IMR-90 (cell line): ENCODE results near the gene LYPD6. TPM values are rescaled to one million over a fixed set of nuclear protein-coding genes. Genes with fewer than 3 reads are reported as not detected.

Source experiments
- ATAC-seq: fragments of 200-7000 bp; cut with Tn5 transposase; 2 replicates; pipeline ENCODE4 v1.9.1; 2020; ENCODE audit warnings: low read depth, mild to moderate bottlenecking, moderate library complexity
- BruUV-seq: library from RNA; stranded (reverse); fragments of 400-500 nt; replicated peaks from 2 replicates; lab custom pipeline; 2021; lab: Mats Ljungman, UMichigan
- CTCF ChIA-PET: fragments of 300-600 bp; formaldehyde crosslinking; extraction: SDS; loops from one replicate; lab custom pipeline; 2021; ENCODE audit warnings: antibody characterized with exemption; lab: Yijun Ruan, JAX
- POLR2A ChIA-PET: fragments of 300-600 bp; sonication (Branson Sonifier 250); formaldehyde crosslinking; loops from one replicate; lab custom pipeline; 2022; ENCODE audit warnings: antibody characterized with exemption; ENCODE audit not compliant: unreplicated experiment; lab: Charles Lee
- DNase-seq: peaks from one replicate; pipeline ENCODE4 v3.0.0; 2013
- H2AFZ ChIP-seq: replicated peaks from 2 replicates; pipeline ENCODE3; 2013; ENCODE audit warnings: low read length, mild to moderate bottlenecking; ENCODE audit not compliant: poor library complexity
- H2AK5ac ChIP-seq: 2 replicates; pipeline ENCODE4 v1.6.1; 2013; ENCODE audit warnings: low read depth, low read length, inconsistent platforms
- H2AK9ac ChIP-seq: replicated peaks from 2 replicates; pipeline ENCODE3; 2013; ENCODE audit warnings: mild to moderate bottlenecking, low read depth, low read length, moderate library complexity; ENCODE audit not compliant: poor library complexity
- H2BK120ac ChIP-seq: 2 replicates; pipeline ENCODE4 v1.6.1; 2013; ENCODE audit warnings: low read depth, low read length, inconsistent platforms
- H2BK15ac ChIP-seq: 3 replicates; pipeline ENCODE4 v1.6.1; 2013; ENCODE audit warnings: low read depth, low read length, inconsistent platforms
- H2BK20ac ChIP-seq: 2 replicates; pipeline ENCODE4 v1.6.1; 2013; ENCODE audit warnings: low read depth, mild to moderate bottlenecking, inconsistent platforms, low read length, moderate library complexity
- H2BK5ac ChIP-seq: 2 replicates; pipeline ENCODE4 v1.6.1; 2013; ENCODE audit warnings: mild to moderate bottlenecking, low read depth, low read length, inconsistent platforms; ENCODE audit not compliant: poor library complexity, severe bottlenecking
- H3K14ac ChIP-seq: replicated peaks from 2 replicates; pipeline ENCODE4 v1.6.1; 2013; ENCODE audit warnings: low read depth, low read length, inconsistent platforms
- H3K18ac ChIP-seq: 2 replicates; pipeline ENCODE4 v1.6.1; 2013; ENCODE audit warnings: low read depth, low read length, control low read depth
- H3K23ac ChIP-seq: 2 replicates; pipeline ENCODE4 v1.6.1; 2013; ENCODE audit warnings: low read depth, low read length, inconsistent platforms
- H3K27ac ChIP-seq: 2 replicates; pipeline ENCODE4 v1.5.1; 2013; ENCODE audit warnings: mild to moderate bottlenecking, control low read depth, low read length; ENCODE audit not compliant: insufficient read depth
- H3K27me3 ChIP-seq: 2 replicates; pipeline ENCODE4 v1.6.1; 2013; ENCODE audit warnings: low read length; ENCODE audit not compliant: control insufficient read depth, insufficient read depth
- H3K36me3 ChIP-seq: 2 replicates; pipeline ENCODE4 v1.6.1; 2013; ENCODE audit warnings: low read length, mixed read lengths; ENCODE audit not compliant: control insufficient read depth, insufficient read depth
- H3K4ac ChIP-seq: 2 replicates; pipeline ENCODE4 v1.6.1; 2013; ENCODE audit warnings: low read depth, low read length, inconsistent platforms
- H3K4me1 ChIP-seq: 2 replicates; pipeline ENCODE4 v1.6.1; 2013; ENCODE audit warnings: low read length, mixed read lengths; ENCODE audit not compliant: control insufficient read depth, insufficient read depth
- H3K4me2 ChIP-seq: 2 replicates; pipeline ENCODE4 v1.6.1; 2013; ENCODE audit warnings: low read depth, mild to moderate bottlenecking, control low read depth, low read length, moderate library complexity
- H3K4me3 ChIP-seq: 2 replicates; pipeline ENCODE4 v1.5.1; 2013; ENCODE audit warnings: low read depth, mild to moderate bottlenecking, control low read depth, low read length, moderate library complexity; ENCODE audit not compliant: insufficient read depth
- H3K56ac ChIP-seq: 2 replicates; pipeline ENCODE4 v1.6.1; 2013; ENCODE audit warnings: low read length, inconsistent platforms; ENCODE audit not compliant: insufficient read depth; ENCODE audit errors: extremely low read depth
- H3K79me1 ChIP-seq, 2 experiments: 2 replicates each; pipeline ENCODE4 v1.6.1; 2013; ENCODE audit warnings: low read length in 2 of 2, inconsistent platforms in 1 of 2, low read depth in 1 of 2
- H3K9ac ChIP-seq: 2 replicates; pipeline ENCODE4 v1.6.1; 2013; ENCODE audit warnings: low read depth, low read length, control low read depth
- H3K9me1 ChIP-seq: 2 replicates; pipeline ENCODE4 v1.6.1; 2013; ENCODE audit warnings: low read length, inconsistent platforms; ENCODE audit not compliant: insufficient read depth
- H3K9me3 ChIP-seq: 2 replicates; pipeline ENCODE4 v1.6.1; 2013; ENCODE audit warnings: low read length; ENCODE audit not compliant: control insufficient read depth, insufficient read depth
- H4K20me1 ChIP-seq: 2 replicates; pipeline ENCODE4 v1.6.1; 2013; ENCODE audit warnings: low read length, inconsistent platforms; ENCODE audit not compliant: insufficient read depth
- H4K5ac ChIP-seq: 2 replicates; pipeline ENCODE4 v1.6.1; 2013; ENCODE audit warnings: mild to moderate bottlenecking, low read depth, low read length, control low read depth
- H4K8ac ChIP-seq, 2 experiments: 2 replicates each; pipeline ENCODE4 v1.6.1; 2013; ENCODE audit warnings: low read depth in 2 of 2, low read length in 2 of 2, control low read depth in 1 of 2, inconsistent platforms in 1 of 2
- H4K91ac ChIP-seq: 2 replicates; pipeline ENCODE4 v1.6.1; 2013; ENCODE audit warnings: low read depth, low read length, inconsistent platforms; ENCODE audit not compliant: insufficient read depth
- CEBPB ChIP-seq: IDR thresholded peaks from 2 replicates; pipeline ENCODE4 v1.6.1; 2012; ENCODE audit warnings: low read depth, low read length, improper control_type of control experiment
- CHD1 ChIP-seq: IDR thresholded peaks from 2 replicates; pipeline ENCODE4 v1.6.1; 2012; ENCODE audit warnings: low read depth, low read length, improper control_type of control experiment
- CTCF ChIP-seq: conservative IDR thresholded peaks from 2 replicates; pipeline ENCODE4 v1.5.1; 2012; ENCODE audit warnings: mild to moderate bottlenecking, low read depth, low read length, improper control_type of control experiment
- FOS ChIP-seq: fragments of 150-350 bp; IDR thresholded peaks from 2 replicates; pipeline ENCODE4 v1.6.1; 2016; ENCODE audit warnings: low read depth, low read length
- MAFK ChIP-seq: IDR thresholded peaks from 2 replicates; pipeline ENCODE4 v1.6.1; 2012; ENCODE audit warnings: low read depth, low read length, improper control_type of control experiment
- RAD21 ChIP-seq: IDR thresholded peaks from 2 replicates; pipeline ENCODE4 v1.6.1; 2012; ENCODE audit warnings: low read length, improper control_type of control experiment
- RCOR1 ChIP-seq: IDR thresholded peaks from 2 replicates; pipeline ENCODE4 v1.6.1; 2012; ENCODE audit warnings: mild to moderate bottlenecking, low read length, improper control_type of control experiment; ENCODE audit not compliant: insufficient replicate concordance
- RFX5 ChIP-seq: IDR thresholded peaks from 2 replicates; pipeline ENCODE4 v1.8.0; 2012; ENCODE audit warnings: low read depth, mild to moderate bottlenecking, low read length, moderate library complexity
- SMC3 ChIP-seq: fragments of 150-350 bp; IDR thresholded peaks from 2 replicates; pipeline ENCODE4 v1.6.1; 2016; ENCODE audit warnings: low read depth, mild to moderate bottlenecking, antibody characterized with exemption, low read length, moderate library complexity
- USF2 ChIP-seq: fragments of 150-350 bp; IDR thresholded peaks from 2 replicates; pipeline ENCODE4 v1.6.1; 2017; ENCODE audit warnings: mild to moderate bottlenecking, antibody characterized with exemption, low read length, low read depth
- WGBS, 2 experiments: methylation state at CpG; one replicate each; pipeline versions ENCODE4 v1.1.5 to v1.1.7; 2013; ENCODE audit warnings: missing lambda C conversion rate in 2 of 2; ENCODE audit not compliant: insufficient read length in 1 of 2; ENCODE audit errors: extremely low coverage in 2 of 2; 5-methylcytosine and 5-hydroxymethylcytosine counted together
- dilution Hi-C: fragments of 300-500 bp; cut with HindIII; formaldehyde crosslinking; loops from one replicate; pipeline ENCODE4 v1.14.3; 2018; ENCODE audit warnings: low sequenced_read_pairs; ENCODE audit not compliant: unreplicated experiment
- in situ Hi-C: fragments of 300-500 bp; cut with MboI; formaldehyde crosslinking; loops from 3 replicates; pipeline ENCODE4 v1.14.3; 2019; ENCODE audit warnings: low sequenced_read_pairs, inconsistent platforms, mixed read lengths
- intact Hi-C: fragments of 100-400 bp; cut with micrococcal nuclease; formaldehyde crosslinking; loops from 2 replicates; pipeline ENCODE4 v1.10.0; 2022
- polyA plus RNA-seq, 3 experiments: library from polyadenylated mRNA; depleted of rRNA; stranded (reverse); fragments of >200 nt; gene quantifications; 2 replicates each; pipeline ENCODE4 v1.2.3, GENCODE V29; 2012; ENCODE audit warnings: low replicate concordance in 1 of 3
- total RNA-seq: library from RNA; depleted of rRNA; stranded (reverse); fragments of >200 nt; gene quantifications from 2 replicates; pipeline ENCODE4 v1.2.3, GENCODE V29; 2012

The LYPD6 gene
- total and polyA plus RNA-seq, 2 of the 4 experiments (the other 2 are of a cell fraction): 0.87 to 0.90 TPM

GRCh38 chr2:149393614-149394013, 63.2 kb downstream of the LYPD6 start:
- no TSS peak for BruUV-seq
- Histone ChIP-seq H3K56ac (no peak overlapping the region), H2AK5ac (no peak overlapping the region), H2BK120ac (no peak overlapping the region), H2AK9ac (no peak overlapping the region), H3K4me3 (no peak overlapping the region), H3K18ac (no peak overlapping the region), H3K4ac (no peak overlapping the region), H3K9ac (no peak overlapping the region), H4K91ac (no peak overlapping the region), H4K20me1 (no peaks in the 10 kb centered on the region), H2AFZ (no peak overlapping the region), H3K4me2 (no peak overlapping the region), H4K8ac (no peak overlapping the region), H3K27ac (no peak overlapping the region), H2BK20ac (no peak overlapping the region), H3K14ac (no peak overlapping the region), H3K9me3 (no peaks in the 10 kb centered on the region), H2BK15ac (no peak overlapping the region), H4K5ac (no peak overlapping the region), H3K9me1 (no peaks in the 10 kb centered on the region), H3K36me3 (no peaks in the 10 kb centered on the region), H3K79me1 (no peaks in the 10 kb centered on the region), H3K4me1 (no peaks in the 10 kb centered on the region), H2BK5ac (no peak overlapping the region), H3K27me3 (no peaks in the 10 kb centered on the region), H3K23ac (no peak overlapping the region)
- in situ Hi-C loops (no loop called here), intact Hi-C loops (no loop called here), dilution Hi-C loops (no loop called here)
- POLR2A ChIA-PET: no interaction called here
- DNase-seq: no peak
- CTCF ChIA-PET: no interaction called here
- no peak for ATAC-seq
- TF ChIP-seq MAFK: no peak
- no peak for TF ChIP-seq CTCF
- no peak for TF ChIP-seq RFX5
- TF ChIP-seq FOS: no peak
- TF ChIP-seq CHD1: no peak
- TF ChIP-seq RAD21: no peak
- no peak for TF ChIP-seq CEBPB
- TF ChIP-seq SMC3: no peak
- TF ChIP-seq RCOR1: no peak
- no peak for TF ChIP-seq USF2
- WGBS, 2 experiments: no CpG with 5 or more reads among the region's 4 CpGs
